Measurements from ENCODE around the gene CER1.

DNA sequence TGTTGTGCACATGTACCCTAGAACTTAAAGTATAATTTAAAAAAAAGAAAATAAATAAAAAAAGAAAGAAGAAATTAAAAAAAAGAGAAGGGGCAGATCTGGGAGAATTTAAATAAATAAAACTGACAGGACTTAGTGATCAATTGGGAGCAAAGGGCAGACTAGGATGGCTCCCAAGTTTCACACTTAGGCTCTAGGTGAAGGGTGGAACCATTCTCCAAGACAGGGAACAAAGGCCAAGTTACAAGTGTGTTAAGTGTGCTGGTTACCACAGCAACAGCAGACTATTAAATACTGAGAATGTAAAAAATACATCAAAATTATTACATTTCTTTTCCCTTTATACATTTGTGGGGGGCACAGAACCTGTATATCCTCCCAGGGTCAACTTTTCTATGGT lies 36.4 kb downstream of the CER1 start:
- TF ChIP-seq POLR2A (IDR thresholded peaks at IDR 0.05; ENCODE audit: low read depth, low read length) = no peak
- TF ChIP-seq POLR2AphosphoS5 (IDR thresholded peaks at IDR 0.05; ENCODE audit: low read depth, low read length) = no peak
- TF ChIP-seq TAF1 (IDR thresholded peaks at IDR 0.05; ENCODE audit: borderline replicate concordance, low read depth, low read length) = no peak
